T-helper 1 cell (primary cell): ENCODE results near the gene DAAM2.

Experiments
- DNase-seq, 5 donors: peaks; one replicate each; pipeline ENCODE4 v3.0.0-alpha.2; 2012 to 2020

The DAAM2 gene

DNA sequence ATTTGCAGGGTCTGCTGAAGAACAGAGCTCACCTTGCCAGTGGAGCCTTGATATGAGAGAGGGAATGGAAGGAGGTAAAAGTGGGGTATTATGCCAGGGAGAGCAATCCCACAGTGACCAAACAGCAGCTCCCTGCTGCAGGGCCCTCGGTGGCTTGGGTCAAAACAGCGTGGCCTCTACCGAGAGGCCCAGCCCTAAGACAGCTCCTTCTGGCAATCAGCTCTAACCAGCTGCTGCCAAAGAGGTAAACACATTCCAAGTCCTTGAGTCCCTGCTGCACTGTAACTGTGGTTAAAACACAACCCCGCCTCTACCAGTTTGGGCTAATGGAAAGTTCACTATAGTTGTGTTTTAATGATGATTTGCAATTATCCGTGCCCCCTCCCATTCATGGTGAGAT is 1.4 kb upstream of the DAAM2 start:
- no peak for DNase-seq

DNA sequence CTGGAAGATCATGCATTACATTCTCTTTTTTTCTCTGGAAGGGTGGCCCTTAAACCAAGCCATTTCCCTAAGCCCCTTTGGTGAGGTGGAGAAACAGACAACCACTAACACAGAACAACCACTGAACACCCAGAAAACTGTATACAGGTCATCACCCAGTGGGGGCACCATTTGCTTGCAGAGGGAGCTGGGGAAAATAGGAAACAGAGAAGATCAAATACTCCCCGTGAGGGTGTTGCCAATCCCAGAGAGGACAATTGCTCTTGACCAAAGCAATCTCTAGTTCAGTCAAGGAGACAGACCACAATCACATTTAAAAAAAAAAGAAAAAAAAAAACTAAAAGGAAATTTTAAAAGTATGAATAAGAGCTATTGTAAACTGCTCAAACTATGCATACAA is 865 bp upstream of the DAAM2 start:
- no peak for DNase-seq

DNA sequence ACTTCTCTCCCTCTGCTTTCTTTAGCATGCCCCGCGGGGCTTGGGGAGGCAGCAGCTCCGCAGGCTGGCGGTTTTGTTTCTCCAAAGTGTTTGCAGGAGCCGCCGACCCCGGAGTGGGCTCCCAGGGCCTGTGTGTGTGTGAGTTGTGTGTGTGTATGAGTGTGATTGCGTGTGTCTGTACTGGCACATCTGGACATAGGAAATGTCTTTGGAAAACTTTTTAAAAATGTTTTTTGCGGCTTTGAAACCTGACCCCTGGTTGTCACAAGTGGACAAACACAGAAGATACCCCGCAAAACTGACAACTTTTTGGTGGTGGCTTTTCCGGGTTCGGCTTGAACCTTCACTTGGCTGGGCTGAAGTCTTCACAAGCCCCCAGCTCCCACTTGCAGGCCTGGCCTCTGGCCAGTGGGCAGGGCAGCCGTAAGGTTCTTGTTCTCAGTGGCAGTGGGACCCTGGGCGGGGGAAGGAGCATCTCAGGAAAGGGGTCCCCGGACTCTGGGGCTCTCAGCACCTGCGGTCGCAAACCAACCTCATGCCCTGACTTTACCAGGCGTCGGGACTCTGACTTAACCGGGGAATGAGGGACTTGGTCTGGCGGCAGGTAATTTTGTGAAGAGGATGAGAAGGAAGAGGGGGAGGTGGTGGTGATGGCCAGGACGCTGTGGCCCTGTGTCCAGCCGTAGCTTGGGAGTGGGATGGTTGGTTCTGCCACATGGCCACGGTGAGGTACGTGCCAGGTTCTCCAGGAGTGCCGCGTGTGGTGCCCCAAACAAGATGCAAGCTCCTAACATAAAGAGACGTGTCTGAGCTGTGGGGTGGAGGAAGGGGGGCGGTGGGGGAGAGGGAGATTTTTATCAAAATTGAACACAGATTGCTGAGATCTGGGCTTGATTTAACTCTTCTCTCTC is 619 bp downstream of the DAAM2 start:
- no peak for DNase-seq

GRCh38 chr6:39793516-39793915 is 1.3 kb downstream of the DAAM2 start:
- no peak for DNase-seq

DNA sequence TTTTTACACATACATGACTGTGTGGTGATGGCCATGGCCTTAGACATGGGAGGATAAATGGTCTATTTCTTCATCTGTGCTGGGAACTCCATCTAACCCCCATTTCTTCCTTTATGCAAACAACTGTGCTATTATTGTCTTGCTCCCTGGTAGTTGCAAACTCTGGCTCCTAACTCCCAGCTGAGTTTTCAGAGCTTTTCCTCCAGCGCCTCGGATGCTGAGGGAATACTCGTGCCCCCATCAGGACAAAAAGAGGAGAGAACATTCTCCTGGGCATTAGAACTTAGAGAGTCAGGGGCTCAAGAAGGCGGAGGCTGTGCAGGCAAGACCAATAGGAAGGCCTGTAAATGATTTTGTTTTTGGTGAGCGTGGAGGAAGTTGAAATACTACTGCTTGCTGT is 2.1 kb downstream of the DAAM2 start:
- no peak for DNase-seq

DNA sequence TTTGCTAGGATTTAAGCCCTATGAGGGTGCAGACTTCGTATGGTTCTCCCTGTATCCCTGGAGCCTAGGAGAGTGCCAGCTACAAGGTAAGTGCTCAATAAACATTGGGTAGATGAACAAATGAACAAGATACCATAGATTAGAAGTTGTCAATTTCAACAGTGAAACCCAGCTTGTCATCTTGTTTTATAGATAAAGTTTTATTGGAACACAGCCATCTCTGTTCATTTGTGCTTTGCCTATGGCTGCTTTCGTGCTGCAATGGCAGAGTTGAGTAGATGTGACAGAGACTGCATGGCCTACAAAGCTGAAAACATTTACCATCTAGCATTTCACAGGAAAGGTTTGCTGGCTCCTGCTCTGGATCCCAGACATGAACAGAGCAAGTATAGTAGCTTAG is 5.6 kb downstream of the DAAM2 start:
- DNase-seq, result no peak

DNA sequence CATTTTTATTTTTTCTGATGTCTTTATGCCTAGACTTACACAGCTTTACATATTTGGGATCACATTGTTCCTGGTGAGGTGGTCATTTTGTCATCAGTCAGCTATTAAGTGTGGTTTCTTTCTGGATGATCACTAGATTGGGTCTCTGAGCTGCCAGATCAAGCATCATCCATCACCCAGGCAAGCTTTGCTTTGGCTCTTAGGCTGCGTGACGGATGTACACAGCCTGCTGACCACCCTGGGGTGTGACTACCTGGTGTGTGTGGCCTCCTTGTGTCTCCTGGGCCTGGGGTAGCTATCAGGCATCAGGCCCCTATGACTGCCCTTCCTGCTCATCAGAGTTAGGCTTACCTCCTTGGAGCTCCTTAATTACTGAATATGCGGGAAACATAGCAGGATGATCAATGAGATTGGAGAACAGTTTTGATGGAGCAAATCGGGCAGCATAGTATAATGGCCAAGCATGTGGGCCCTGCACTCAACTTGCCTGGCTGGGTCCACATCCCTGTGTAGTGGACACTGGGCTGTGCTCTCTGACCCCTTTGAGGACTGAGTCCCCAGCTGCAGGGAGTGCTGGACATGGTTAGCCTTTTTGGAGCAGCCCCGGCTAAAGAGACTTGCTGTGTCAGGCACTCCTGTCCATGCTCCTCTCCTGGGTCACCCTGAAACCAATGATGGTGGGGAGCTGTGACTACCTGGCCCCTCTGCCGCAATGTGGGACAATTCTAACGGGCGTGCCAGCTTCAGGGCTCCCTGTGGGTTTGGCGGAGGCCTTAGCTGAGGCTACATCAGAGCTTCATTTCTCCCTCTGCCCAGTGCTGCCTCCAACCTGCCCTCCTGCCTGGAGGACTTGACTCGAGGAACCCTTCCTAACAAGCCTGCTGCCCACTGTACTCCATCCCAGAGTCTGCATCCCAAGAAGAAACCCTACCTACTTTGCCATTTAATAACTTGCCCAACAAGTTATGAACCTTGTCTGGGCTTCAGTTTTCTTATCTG is 8.2 kb downstream of the DAAM2 start:
- no peak for DNase-seq

GRCh38 chr6:39801456-39802251 is 9.5 kb downstream of the DAAM2 start:
- DNase-seq, result no peak

DNA sequence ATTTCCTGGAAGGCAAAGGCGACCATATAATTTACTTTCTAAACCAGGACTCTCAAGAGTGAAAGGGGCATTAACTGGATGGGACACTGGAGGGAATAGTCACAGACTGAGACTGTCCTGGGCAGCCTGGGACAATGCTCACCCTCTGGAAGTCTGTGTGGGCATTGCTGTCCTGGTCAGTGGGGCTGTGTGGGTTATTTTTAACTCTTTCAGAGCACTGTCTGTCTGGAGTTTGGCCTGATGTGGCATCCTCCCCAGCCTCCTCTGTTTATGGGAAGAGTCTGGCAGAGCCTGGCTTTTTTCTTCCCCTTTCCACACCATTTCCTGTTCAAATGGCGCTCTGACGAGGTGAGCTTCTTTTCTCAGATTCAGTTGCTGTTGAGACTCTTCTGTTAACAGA is 11.7 kb downstream of the DAAM2 start:
- no peak for DNase-seq

- no peak for DNase-seq
Measured at GRCh38 chr6:39804466-39805065, 12.4 kb downstream of the DAAM2 start.

GRCh38 chr6:39806278-39806677 is 14.1 kb downstream of the DAAM2 start:
- no peak for DNase-seq

- no peak for DNase-seq
Measured at GRCh38 chr6:39808346-39808745, 16.2 kb downstream of the DAAM2 start.

DNA sequence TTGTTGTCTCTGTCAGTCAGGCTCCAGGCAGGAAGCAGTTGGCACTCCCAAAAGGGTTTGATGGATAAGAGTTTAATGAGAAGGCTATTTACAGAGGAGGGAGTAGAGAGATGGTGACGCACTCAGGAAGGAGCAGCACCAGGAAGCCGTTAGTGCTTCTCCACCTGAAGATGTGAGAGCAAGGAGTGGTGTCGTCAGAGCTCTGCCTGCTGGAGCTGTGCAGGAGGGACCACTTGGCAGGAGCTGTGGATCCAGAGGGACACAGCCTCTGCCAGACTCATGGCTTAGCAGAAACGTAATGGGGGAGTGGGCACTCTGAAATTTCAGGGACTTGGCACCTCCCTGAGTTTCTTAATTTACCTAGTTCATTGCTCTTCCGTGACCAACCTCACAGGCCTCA is 16.8 kb downstream of the DAAM2 start:
- DNase-seq, result no peak

DNA sequence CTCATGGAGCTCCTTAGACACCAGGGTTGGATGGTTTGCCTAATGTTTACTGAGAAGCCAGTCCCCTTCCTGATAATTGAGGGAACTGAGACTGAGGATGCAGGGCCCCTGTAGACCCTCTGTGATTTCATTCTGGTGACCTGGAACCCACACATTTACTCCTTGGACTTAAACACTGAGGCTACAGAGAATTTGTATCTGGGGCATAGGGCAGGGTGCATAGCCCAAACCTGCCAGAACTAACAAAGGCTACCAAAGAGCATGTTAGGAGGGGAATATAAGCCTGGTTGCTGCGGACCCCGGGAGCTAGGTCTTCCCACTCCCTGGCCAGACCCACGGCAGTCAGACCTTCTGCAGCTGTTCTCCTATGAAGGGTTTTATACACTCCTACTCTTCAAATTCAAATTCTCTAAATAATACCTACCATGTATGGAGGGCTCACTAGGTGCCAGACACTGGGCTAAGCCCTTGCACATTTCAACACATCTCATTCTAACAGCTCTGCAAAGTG is 19.7 kb downstream of the DAAM2 start:
- no peak for DNase-seq

GRCh38 chr6:39812496-39812852 is 20.3 kb downstream of the DAAM2 start:
- no peak for DNase-seq

GRCh38 chr6:39812853-39813533 is 20.8 kb downstream of the DAAM2 start:
- DNase-seq, result no peak

DNA sequence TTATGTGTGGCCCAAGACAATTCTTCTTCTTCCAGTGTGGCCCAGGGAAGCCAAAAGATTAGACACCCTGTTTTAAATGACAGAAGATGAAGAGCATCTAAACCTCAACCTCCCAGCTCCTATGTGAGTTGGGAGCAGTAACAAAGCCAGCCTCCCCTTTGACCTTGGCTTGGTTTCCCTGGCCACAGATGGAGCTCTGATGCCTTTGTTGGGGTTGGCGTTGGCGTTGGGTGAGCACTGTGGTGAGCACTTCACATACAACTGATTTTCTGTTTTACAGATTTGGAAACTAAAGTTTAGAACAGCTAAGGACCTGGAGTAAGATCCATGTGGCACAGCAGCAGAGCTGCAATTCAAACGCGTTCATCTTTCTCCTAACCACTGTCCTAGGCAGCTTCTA is 22.1 kb downstream of the DAAM2 start:
- no peak for DNase-seq

- DNase-seq, result no peak
Measured at GRCh38 chr6:39815356-39815755, 23.2 kb downstream of the DAAM2 start.

- no peak for DNase-seq
Measured at GRCh38 chr6:39816747-39817146, 24.6 kb downstream of the DAAM2 start.

- no peak for DNase-seq
Measured at GRCh38 chr6:39818695-39819094, 26.5 kb downstream of the DAAM2 start.

DNA sequence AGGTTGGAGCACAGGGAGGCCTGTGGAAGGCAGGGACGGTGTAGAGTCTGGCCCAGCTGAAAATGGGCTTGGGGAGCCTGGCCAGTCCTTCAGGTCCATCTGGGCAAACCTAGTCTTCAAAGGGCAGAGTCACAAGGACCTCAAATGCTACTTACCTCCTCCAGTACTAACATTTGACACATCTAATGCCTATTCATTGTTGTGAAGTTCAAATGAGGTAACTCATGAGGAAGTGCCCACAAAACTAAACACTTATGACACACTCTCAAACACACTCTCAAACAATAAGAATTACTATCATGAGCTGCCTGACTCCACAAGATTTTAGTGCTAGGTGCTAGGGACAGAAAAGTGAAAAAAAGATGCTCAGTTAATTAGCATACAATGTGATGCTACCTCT is 27.1 kb downstream of the DAAM2 start:
- no peak for DNase-seq

GRCh38 chr6:39819676-39820075 is 27.5 kb downstream of the DAAM2 start:
- DNase-seq, result no peak
